Hematopoietic multipotent progenitor cell (in vitro differentiated cells): ENCODE results near the gene NOL6. TPM values are rescaled to one million over a fixed set of nuclear protein-coding genes. Genes with fewer than 3 reads are reported as not detected.

Source experiments
- small RNA-seq: library from RNA; depleted of rRNA; stranded (forward); fragments of <200 nt; gene quantifications from one replicate; pipeline ENCODE3, GENCODE V24; 2012
- total RNA-seq: library from RNA; depleted of rRNA; stranded (reverse); fragments of >200 nt; gene quantifications from one replicate; pipeline ENCODE4 v1.2.3, GENCODE V29; 2012

The NOL6 gene
- total RNA-seq, 1 donor, result 31.0 TPM

Small RNA genes lying within 50 kb of the gene (small RNA-seq; reads per million reads assigned to genes)
- gene AL356218.2 (not detected), gene MIR6851 (not detected)

Other genes with a start within 250 kb of the NOL6 start
- gene SPINK4, start 233.8 kb downstream of the NOL6 start, total RNA-seq, result not detected
- 34.7 TPM for gene BAG1, start 209.2 kb downstream of the NOL6 start, total RNA-seq
- 11.8 TPM for gene CHMP5, start 208.9 kb downstream of the NOL6 start, total RNA-seq
- 35.5 TPM for gene NFX1, start 183.4 kb downstream of the NOL6 start, total RNA-seq
- gene AQP7, start 71.4 kb downstream of the NOL6 start, total RNA-seq, result not detected
- gene AQP3, start 26.3 kb downstream of the NOL6 start, total RNA-seq, result 1.6 TPM
- gene ANKRD18B, start 50.3 kb upstream of the NOL6 start, total RNA-seq, result under 0.01 TPM